ENCODE measurements around the gene RNF123. TPM values are rescaled to one million over a fixed set of nuclear protein-coding genes. Genes with fewer than 3 reads are reported as not detected.

The RNF123 gene
- total RNA-seq (2022; extraction: Qiagen RNA extraction), result 10.2 to 16.4 TPM (median 14.9 TPM) in 5 replicates

DNA sequence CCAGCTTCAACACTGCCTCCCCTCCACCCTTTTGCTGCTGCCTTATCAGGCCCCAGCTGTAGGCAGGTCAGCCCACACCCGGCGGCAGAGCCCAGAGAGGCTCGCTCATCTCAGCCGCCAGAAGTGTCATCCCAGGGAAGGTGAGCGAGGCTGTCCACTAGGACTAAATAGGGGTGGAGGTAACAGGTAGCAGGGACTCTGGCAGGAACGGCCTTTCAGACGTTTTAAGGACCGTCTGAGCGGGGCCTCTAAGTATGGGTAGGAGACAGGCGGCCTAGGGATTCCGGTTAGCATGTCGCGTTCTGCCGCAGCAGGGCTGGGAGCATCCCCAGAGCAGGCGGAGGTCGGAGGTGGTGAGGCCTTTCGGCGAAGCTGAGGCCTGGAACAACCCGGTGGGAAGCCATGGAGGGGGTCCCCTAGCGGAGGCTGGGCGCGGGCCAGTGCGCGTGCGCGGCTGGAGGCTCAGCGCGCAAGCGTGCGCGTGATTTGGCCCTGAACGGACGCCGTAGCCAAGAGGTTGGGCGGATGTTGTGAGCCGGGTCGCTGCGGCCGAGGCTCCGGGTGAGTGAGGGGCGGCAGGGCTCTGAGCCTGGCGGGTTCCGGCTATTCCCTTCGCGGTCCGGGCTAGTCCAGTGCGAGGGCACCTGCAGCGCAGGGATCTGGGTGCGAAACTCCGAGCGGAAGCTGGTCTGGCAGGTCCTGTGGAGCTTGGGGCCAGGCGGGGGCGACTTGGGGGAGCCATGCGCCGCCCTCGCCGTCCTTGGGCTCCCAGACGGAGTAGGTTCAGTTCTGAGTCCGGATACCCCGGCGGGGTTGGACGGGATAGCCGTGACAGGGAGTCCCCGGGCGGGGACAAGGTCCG is at the start of gene RNF123, which contains the start of gene MST1:
Gene RNF123, plus strand, starts transcription at position 512 of the 862 bp plus-strand sequence. CDS start 1,609 bp downstream, outside the sequence.
Gene MST1, minus strand, starts transcription at position 429 of the 862 bp plus-strand sequence. CDS start 783 bp downstream, outside the sequence.

GRCh38 chr3:49673715-49674496 is 15.5 kb upstream of the RNF123 start, which contains the start of gene APEH:
Gene APEH (plus strand): TSS chr3:49674351. CDS start chr3:49674402, 51 bp downstream.

DNA sequence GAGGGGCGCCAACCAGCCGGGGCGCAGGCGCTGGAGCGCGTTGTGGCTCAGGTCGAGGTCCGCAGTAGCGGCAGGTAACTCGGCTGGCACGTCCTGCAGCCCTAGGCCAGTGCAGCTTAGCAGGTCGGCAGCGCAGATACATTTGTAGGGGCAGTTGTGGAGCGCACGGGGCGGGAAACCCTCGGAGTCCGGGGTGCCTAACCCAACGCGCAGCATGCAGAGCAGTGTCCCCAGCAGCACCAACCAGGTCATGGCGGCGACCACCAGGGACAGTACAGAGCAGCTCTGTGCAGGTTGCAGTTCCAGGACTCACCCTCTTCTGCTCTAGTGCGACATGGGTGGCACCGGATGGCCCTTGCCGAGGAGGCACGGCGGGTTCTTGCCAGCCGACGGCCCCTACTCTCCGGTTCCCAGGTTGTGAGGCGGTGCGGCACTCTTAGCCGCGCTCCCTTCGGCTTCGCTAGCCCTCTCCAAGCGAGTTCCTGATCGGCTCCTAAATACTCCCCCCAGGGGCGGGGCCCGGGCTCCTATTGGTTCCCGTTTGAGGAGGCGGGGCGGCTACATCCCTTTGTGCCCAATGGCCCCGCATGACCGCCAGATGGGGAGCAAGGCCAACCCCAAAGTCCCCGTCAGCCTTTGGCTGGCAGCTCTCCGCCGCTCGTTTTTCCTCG is 30.0 kb downstream of the RNF123 start, which contains the start of gene AMIGO3:
Gene AMIGO3, minus strand, starts transcription at position 471 of the 671 bp plus-strand sequence. Its CDS starts 219 bp downstream, at position 252.

DNA sequence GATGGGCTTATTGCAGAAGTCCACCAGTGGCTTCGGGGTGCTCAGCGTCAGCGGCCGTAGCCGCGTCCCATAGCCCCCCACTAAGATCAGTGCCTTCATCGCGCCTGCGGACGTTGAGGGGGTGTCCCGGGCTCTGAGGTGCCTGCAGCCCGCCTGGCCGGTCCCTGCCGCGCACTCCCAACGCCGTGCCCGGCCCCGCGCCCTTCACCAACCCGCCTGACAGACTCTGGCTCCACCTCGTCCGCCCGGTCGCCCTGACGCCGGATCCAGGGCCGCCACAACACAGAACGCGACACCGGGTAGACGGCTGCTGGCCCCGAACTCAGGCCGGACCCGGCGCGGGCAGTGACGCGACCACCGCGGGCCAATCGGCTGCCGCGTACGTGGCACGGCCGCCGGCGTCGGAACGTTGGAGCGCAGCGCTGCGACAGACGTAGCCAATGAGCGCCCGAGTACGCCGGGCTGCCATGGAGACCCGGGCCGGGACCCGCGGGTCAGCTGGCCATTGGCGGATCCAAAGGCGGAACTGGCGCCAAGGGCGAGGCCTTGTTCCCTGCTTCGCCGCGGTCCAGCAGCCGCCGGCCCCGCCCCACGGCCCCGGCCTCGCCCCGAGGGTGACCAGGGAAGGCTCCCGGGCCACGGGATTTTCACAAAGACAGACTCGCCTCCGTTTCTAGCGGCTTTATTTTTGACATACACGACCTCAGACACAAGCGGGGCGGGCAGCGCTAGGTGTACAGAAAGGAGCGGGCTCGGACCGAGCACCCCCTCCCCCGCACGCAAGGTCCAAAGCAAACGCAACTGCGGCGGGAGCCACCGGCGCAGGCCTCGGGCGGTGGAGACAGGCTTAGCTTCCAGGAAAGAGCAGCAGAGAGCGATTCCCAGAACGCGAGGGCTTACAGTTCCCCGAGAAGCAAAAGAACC is 34.5 kb downstream of the RNF123 start, which contains the start of gene GMPPB:
Gene GMPPB, minus strand, starts transcription at position 324 of the 924 bp plus-strand sequence. Its CDS starts 225 bp downstream, at position 99.

Other genes starting within 250 kb of the RNF123 start
- 47.6 to 60.8 TPM (median 57.1 TPM) in 5 replicates for gene DAG1, start 219.3 kb upstream of the RNF123 start, total RNA-seq (2022; extraction: Qiagen RNA extraction)
- gene BSN, start 135.1 kb upstream of the RNF123 start, total RNA-seq (2022; extraction: Qiagen RNA extraction), result 0.09 to 0.41 TPM (median 0.13 TPM) in 5 replicates
- gene APEH, start 15.2 kb upstream of the RNF123 start, total RNA-seq (2022; extraction: Qiagen RNA extraction), result 59.7 to 71.2 TPM (median 63.7 TPM) in 5 replicates
- 1.3 to 1.9 TPM (median 1.6 TPM) in 5 replicates for gene MST1, start 83 bp upstream of the RNF123 start, total RNA-seq (2022; extraction: Qiagen RNA extraction)
- 0.17 to 1.5 TPM (median 0.82 TPM) in 5 replicates for gene AMIGO3, start 30.1 kb downstream of the RNF123 start, total RNA-seq (2022; extraction: Qiagen RNA extraction)
- gene GMPPB, start 34.4 kb downstream of the RNF123 start, total RNA-seq (2022; extraction: Qiagen RNA extraction), result 14.4 to 20.6 TPM (median 19.5 TPM) in 5 replicates
- gene IP6K1, start 97.0 kb downstream of the RNF123 start, total RNA-seq (2022; extraction: Qiagen RNA extraction), result 19.0 to 22.9 TPM (median 21.8 TPM) in 5 replicates
- 0.10 to 0.64 TPM (median 0.22 TPM) in 5 replicates for gene CDHR4, start 110.3 kb downstream of the RNF123 start, total RNA-seq (2022; extraction: Qiagen RNA extraction)
- 1.4 to 3.1 TPM (median 2.1 TPM) in 5 replicates for gene INKA1, start 113.7 kb downstream of the RNF123 start, total RNA-seq (2022; extraction: Qiagen RNA extraction)
- gene UBA7, start 124.4 kb downstream of the RNF123 start, total RNA-seq (2022; extraction: Qiagen RNA extraction), result 0.30 to 0.70 TPM (median 0.41 TPM) in 5 replicates
- 10.2 to 14.5 TPM (median 13.8 TPM) in 5 replicates for gene TRAIP, start 167.0 kb downstream of the RNF123 start, total RNA-seq (2022; extraction: Qiagen RNA extraction)
- 0.16 to 0.32 TPM (median 0.21 TPM) in 5 replicates for gene CAMKV, start 180.3 kb downstream of the RNF123 start, total RNA-seq (2022; extraction: Qiagen RNA extraction)
- 6.1 to 8.3 TPM (median 7.6 TPM) in 5 replicates for gene MST1R, start 214.3 kb downstream of the RNF123 start, total RNA-seq (2022; extraction: Qiagen RNA extraction)
- gene MON1A, start 240.3 kb downstream of the RNF123 start, total RNA-seq (2022; extraction: Qiagen RNA extraction), result 5.1 to 9.5 TPM (median 8.1 TPM) in 5 replicates